Keratinocyte (primary cell): ENCODE data around the gene ASB10.

ENCODE experiments used
- EZH2 ChIP-seq: IDR thresholded peaks from one replicate; pipeline ENCODE4 v1.6.1; 2012; ENCODE audit warnings: inconsistent platforms, mild to moderate bottlenecking, low read length, moderate library complexity
- TF ChIP-seq, protein P1 (sequence below), 3 experiments: IDR thresholded peaks in 1 of 3; conservative IDR thresholded peaks in 1 of 3; optimal IDR thresholded peaks in 1 of 3; 2 replicates in 2 of 3; 3 replicates in 1 of 3; pipeline versions ENCODE3 to v1.5.1; 2011; ENCODE audit warnings: low read length in 3 of 3, mild to moderate bottlenecking in 3 of 3, moderate library complexity in 2 of 3, control low read depth in 1 of 3, inconsistent platforms in 1 of 3; ENCODE audit not compliant: insufficient read depth in 2 of 3; ENCODE audit errors: extremely low read depth in 1 of 3

- TF ChIP-seq, protein P1, sequence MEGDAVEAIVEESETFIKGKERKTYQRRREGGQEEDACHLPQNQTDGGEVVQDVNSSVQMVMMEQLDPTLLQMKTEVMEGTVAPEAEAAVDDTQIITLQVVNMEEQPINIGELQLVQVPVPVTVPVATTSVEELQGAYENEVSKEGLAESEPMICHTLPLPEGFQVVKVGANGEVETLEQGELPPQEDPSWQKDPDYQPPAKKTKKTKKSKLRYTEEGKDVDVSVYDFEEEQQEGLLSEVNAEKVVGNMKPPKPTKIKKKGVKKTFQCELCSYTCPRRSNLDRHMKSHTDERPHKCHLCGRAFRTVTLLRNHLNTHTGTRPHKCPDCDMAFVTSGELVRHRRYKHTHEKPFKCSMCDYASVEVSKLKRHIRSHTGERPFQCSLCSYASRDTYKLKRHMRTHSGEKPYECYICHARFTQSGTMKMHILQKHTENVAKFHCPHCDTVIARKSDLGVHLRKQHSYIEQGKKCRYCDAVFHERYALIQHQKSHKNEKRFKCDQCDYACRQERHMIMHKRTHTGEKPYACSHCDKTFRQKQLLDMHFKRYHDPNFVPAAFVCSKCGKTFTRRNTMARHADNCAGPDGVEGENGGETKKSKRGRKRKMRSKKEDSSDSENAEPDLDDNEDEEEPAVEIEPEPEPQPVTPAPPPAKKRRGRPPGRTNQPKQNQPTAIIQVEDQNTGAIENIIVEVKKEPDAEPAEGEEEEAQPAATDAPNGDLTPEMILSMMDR (optimal IDR thresholded peaks at IDR 0.05 in 1 of 3, IDR thresholded peaks at IDR 0.05 in 1 of 3, conservative IDR thresholded peaks at IDR 0.05 in 1 of 3; ENCODE audit: extremely low read depth in 1 of 3, insufficient read depth in 2 of 3, low read length in 3 of 3), result no peak
- TF ChIP-seq EZH2, result no peak
Observed at GRCh38 chr7:151232917-151233701, 46.1 kb upstream of the ASB10 start.
